ENCODE measurements around the gene CELF6.

CELF6 gene

DNA sequence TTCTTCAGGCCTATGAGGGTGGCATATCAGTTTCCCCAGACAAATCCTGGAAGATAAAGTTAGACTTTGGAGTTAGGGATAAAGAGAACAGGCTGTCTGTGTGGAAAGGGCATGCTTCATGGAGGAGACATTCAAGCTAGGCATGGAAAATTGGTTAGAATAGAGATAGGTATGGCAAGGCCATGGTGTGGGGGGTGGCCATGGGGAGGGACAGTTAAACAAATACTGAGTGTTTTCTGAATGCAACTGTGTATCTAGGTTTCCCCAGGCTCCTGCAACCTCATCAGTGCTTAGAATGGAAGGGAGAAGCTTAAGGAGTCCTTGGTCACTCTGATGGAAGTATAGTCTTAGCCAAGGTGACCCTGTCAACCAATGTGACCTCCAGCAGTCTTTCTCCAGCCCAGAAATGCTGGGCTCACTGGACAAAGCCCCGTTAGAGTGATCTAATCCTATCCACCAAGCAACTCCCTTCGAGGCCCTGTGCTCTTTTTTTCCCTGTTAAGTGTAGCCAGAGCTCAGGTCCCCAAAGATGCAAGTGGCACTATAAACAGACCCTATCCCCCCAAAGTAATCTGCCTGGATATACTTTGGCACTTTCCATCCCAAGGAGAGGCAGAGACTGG, 83.5 kb downstream of the CELF6 start:
- no peaks in the 10 kb centered on the region for H3K9me3 ChIP-seq (ENCODE audit: insufficient read depth, low read depth, low read length)
- peaks cover 94% of the 10 kb centered on the region for H3K27me3 ChIP-seq (ENCODE audit: insufficient read depth, low read length)
- H3K4me1 ChIP-seq (ENCODE audit: insufficient read depth, low read length), result peaks cover 8% of the 10 kb centered on the region
- no peak overlapping the region for H3K9ac ChIP-seq (ENCODE audit: low read depth, low read length)
- H3K4me3 ChIP-seq (ENCODE audit: low read length), result no peak overlapping the region
- peaks cover 17% of the 10 kb centered on the region for H3K36me3 ChIP-seq (ENCODE audit: insufficient read depth, low read depth, low read length)
- H3K27ac ChIP-seq (ENCODE audit: low read length), result no peak overlapping the region

DNA sequence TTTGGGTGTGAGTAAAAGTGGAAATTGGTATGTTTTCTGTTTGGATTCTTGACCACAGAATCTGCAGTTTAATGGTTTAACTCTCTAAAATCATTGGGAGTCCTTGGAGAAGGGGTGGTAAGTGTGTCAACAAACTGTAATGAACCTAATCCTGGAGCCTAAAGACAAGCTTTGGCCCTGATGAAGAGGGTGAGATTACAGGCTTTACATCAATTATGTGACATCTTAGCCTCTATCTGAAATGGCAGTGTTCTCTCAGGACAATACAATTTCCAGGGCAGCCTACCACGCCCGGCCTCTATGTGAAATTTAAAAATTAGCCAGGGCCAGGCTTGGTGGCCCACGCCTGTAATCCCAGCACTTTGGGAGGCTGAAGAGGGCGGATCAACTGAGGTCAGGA, 84.7 kb downstream of the CELF6 start:
- H3K36me3 ChIP-seq (ENCODE audit: insufficient read depth, low read depth, low read length), result peaks cover 5% of the 10 kb centered on the region
- no peak overlapping the region for H3K27ac ChIP-seq (ENCODE audit: low read length)
- H3K27me3 ChIP-seq (ENCODE audit: insufficient read depth, low read length), result peaks cover 82% of the 10 kb centered on the region
- H3K9ac ChIP-seq (ENCODE audit: low read depth, low read length), result no peak overlapping the region
- H3K9me3 ChIP-seq (ENCODE audit: insufficient read depth, low read depth, low read length), result no peaks in the 10 kb centered on the region
- H3K4me3 ChIP-seq (ENCODE audit: low read length), result no peak overlapping the region
- peaks cover 8% of the 10 kb centered on the region for H3K4me1 ChIP-seq (ENCODE audit: insufficient read depth, low read length)

Data from iPS-20b (cell line).